MG63 (cell line): ENCODE results near the gene HLA-E. TPM values are rescaled to one million over a fixed set of nuclear protein-coding genes. Genes with fewer than 3 reads are reported as not detected.

Experiments
- DNase-seq: peaks from one replicate; pipeline ENCODE4 v3.0.0-alpha.2; 2020
- H3K27me3 ChIP-seq: fragments of 250-450 bp; sonication (Bioruptor Pico); 2 replicates; pipeline ENCODE4 v1.5.1; 2020; ENCODE audit warnings: mild to moderate bottlenecking, moderate library complexity
- H3K36me3 ChIP-seq: fragments of 250-450 bp; sonication (Bioruptor Pico); 2 replicates; pipeline ENCODE4 v1.5.1; 2020; ENCODE audit warnings: mild to moderate bottlenecking, moderate library complexity
- H3K4me3 ChIP-seq: fragments of 250-450 bp; sonication (Bioruptor Pico); 2 replicates; pipeline ENCODE4 v1.5.1; 2020; ENCODE audit warnings: mild to moderate bottlenecking, moderate library complexity
- H3K9me3 ChIP-seq: fragments of 250-450 bp; sonication (Bioruptor Pico); 2 replicates; pipeline ENCODE4 v1.5.1; 2020; ENCODE audit warnings: mild to moderate bottlenecking, moderate library complexity
- total RNA-seq: library from RNA; depleted of rRNA; stranded (reverse); fragments of >200 nt; shearing (Covaris generic); gene quantifications from 2 replicates; pipeline ENCODE4 v1.2.3, GENCODE V29; 2014; ENCODE audit warnings: low replicate concordance; rRNA removed

HLA-E gene
- total RNA-seq, result 25.6 and 28.9 TPM in 2 replicates

GRCh38 chr6:30489081-30490025 lies at the start of gene HLA-E:
HLA-E (plus strand) TSS chr6:30489509; CDS start chr6:30489532, 23 bp downstream.
- no peaks in the 10 kb centered on the region for H3K36me3 ChIP-seq
- H3K9me3 ChIP-seq, result no peaks in the 10 kb centered on the region
- no peaks in the 10 kb centered on the region for H3K27me3 ChIP-seq
- H3K4me3 ChIP-seq, result peak within 1 kb of the TSS; percentile 59
- peak; percentile 75 for DNase-seq

DNA sequence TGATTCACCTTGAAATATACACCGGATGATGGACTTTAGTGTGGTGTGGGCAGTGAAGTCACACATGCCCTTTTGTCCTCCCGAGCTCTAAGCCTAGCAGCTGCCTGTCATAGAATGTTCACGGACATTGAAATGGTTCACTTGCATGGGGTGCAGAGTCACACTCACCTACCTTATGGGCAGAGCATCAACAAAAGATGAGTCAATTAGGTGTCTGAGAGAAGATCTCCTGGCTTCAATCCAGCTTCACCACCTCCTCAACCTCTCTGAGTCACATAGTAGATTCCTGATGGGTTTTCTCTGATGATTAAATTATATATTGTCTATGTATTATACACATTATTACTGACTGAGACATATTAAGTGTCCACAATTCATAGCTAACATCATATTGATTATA lies 48.1 kb upstream of the HLA-E start:
- peaks cover 22% of the 10 kb centered on the region for H3K27me3 ChIP-seq
- no peaks in the 10 kb centered on the region for H3K36me3 ChIP-seq
- DNase-seq, result no peak
- no peaks in the 10 kb centered on the region for H3K9me3 ChIP-seq
- no peak overlapping the region for H3K4me3 ChIP-seq

DNA sequence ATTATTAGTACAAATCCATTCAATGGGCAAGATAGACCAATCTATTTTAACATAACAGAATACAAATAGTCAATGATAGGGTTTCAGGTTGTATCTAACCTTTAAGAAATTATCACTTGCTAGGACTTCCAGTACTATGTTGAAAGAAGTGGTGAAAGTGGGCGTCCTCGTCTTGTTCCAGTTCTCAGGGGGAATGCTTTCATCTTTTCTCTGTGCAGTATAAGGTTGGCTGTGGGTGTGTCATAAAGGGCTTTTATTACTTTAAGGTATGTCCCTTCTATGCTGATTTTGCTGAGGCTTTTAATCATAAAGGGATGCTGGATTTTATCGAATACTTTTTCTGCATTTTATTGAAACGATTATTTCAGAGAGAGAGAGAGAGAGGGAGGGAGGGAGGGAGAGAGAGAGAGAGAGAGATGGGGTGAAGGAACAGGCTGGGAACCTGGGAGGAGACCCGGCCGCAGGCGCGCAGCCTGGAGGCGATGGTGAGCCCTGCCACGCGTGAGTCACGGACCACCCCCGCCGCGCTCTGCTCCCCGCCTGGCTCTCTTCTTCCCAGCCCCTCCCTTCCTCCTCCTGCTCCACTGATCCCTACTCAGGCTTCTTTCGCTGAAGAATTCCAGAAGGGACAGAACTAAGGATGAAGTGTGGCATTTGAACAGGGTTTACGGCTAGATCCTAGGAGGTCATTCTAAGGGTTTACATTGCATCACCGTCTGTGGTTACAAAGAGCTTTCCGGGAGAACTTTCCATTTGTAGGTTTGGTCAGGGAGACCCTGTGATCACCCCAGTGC lies 45.5 kb upstream of the HLA-E start:
- DNase-seq, result peak; percentile 54
- Histone ChIP-seq H3K36me3 (no peaks in the 10 kb centered on the region), H3K27me3 (peaks cover 22% of the 10 kb centered on the region), H3K4me3 (no peak overlapping the region), H3K9me3 (no peaks in the 10 kb centered on the region)

GRCh38 chr6:30444451-30444742 lies 44.9 kb upstream of the HLA-E start:
- no peak overlapping the region for H3K4me3 ChIP-seq
- DNase-seq, result no peak
- no peaks in the 10 kb centered on the region for H3K9me3 ChIP-seq
- peaks cover 20% of the 10 kb centered on the region for H3K27me3 ChIP-seq
- H3K36me3 ChIP-seq, result no peaks in the 10 kb centered on the region

DNA sequence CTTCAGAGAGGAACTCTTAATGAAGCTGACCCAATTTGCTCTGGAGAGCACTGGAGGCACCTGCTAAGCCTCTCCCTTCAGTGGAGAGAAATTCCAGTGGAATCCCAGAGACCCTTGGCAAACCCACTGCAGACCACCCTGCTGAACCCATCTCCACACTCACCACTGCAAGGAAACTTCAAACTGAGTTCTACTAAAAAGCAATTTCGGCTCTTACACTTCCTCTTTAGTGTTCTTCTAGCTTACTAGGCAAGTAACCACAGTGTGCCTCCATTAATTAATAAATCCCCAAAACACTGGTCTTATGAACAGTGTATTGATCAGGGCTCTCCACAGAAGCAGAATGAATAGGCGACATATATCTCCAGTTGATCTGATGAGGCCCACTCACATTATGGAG lies 43.0 kb upstream of the HLA-E start:
- Histone ChIP-seq H3K9me3 (no peaks in the 10 kb centered on the region), H3K4me3 (no peak overlapping the region), H3K36me3 (no peaks in the 10 kb centered on the region), H3K27me3 (peaks cover 28% of the 10 kb centered on the region)
- no peak for DNase-seq

- H3K4me3 ChIP-seq, result no peak overlapping the region
- H3K27me3 ChIP-seq, result peaks cover 33% of the 10 kb centered on the region
Observed at GRCh38 chr6:30447237-30447636, 42.1 kb upstream of the HLA-E start.

GRCh38 chr6:30450548-30450908 lies 38.8 kb upstream of the HLA-E start:
- no peaks in the 10 kb centered on the region for H3K9me3 ChIP-seq
- no peaks in the 10 kb centered on the region for H3K36me3 ChIP-seq
- peaks cover 18% of the 10 kb centered on the region for H3K27me3 ChIP-seq
- no peak overlapping the region for H3K4me3 ChIP-seq
- DNase-seq, result no peak

More at GRCh38 chr6:30447237-30447636, 42.1 kb upstream of the HLA-E start:
- H3K9me3 ChIP-seq, result no peaks in the 10 kb centered on the region
- DNase-seq, result no peak
- H3K36me3 ChIP-seq, result no peaks in the 10 kb centered on the region

DNA sequence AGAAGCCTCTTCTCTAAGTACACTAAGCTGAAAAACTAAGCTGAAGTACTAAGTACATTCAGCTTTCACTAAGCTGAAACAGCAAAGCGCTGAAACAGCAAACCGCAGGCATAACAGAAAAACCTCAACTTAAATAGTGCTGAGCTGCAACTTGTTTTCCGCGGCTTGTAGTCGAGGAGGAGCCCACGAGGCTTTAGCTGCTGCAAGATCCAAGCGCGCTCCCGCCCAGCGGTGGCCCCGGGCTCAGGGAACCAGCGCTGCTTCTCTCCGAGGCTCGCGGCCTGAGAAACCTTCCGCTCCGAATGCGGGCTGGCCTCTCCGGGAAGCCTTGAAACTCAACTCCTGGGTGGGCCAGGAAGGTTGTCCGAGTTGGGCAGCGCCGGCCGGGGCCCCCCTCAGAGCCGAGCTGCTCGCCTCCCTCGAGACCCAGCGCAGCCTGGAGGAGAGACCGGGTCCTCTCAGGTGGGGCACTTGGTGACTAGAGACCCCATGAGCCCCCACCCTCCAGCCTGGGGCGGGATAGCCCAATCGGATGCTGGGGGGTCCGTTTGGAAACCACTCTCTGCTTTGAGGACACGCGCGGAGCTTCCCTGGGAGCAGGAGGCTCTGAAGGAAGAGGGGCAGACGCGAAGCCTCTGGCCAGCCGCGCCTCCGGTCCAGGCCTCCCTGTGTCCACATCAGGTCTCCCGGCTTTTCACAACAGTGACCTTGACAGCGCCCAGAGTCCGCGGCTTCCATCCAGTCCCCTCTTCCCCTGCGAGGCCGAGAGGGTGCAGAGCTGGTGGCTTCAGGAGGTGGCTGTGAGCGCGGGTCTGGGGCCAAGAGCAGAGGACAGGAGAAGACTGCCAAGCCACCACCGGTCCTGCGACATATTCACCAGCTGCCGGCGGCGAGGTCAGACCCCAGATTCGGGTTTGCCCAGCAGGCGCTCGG lies 38.1 kb upstream of the HLA-E start:
- Histone ChIP-seq H3K4me3 (no peak overlapping the region), H3K27me3 (peaks cover 18% of the 10 kb centered on the region), H3K36me3 (no peaks in the 10 kb centered on the region), H3K9me3 (no peaks in the 10 kb centered on the region)
- DNase-seq, result peak; percentile 11

GRCh38 chr6:30452736-30453507 lies 36.4 kb upstream of the HLA-E start:
- Histone ChIP-seq H3K36me3 (no peaks in the 10 kb centered on the region), H3K4me3 (no peak overlapping the region), H3K9me3 (no peaks in the 10 kb centered on the region), H3K27me3 (peaks cover 18% of the 10 kb centered on the region)
- no peak for DNase-seq

DNA sequence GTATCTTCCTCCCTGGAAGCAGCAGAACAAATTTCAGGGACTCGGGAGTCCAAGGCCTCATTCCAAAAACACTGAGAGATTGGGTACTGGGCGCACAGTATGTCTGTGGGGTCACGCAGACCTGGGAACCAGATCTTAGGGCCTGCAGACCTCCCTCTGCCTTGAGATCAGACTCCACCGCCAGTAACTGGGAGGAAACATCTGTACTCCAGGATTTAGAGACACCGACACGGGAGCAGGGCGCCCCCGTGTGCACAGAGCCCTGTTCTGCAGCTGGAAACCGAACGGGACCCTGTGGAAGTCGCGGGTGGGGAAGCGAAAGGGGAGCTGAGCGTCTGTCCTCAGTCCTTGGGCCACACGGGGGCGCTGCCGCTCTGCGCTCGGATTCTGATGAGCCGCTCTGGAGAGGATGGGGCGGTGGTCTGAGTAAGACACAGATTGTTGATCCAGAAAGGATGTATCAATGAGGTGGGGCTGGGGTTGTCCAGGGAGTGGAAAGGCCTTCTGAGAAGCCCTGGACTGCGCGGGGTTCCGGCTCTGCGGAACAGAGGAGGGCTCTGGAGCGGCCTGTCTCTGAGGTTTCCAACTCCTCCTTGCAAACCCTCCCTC lies 35.7 kb upstream of the HLA-E start:
- peak; percentile 73 for DNase-seq
- H3K27me3 ChIP-seq, result peaks cover 18% of the 10 kb centered on the region
- H3K4me3 ChIP-seq, result no peak overlapping the region

GRCh38 chr6:30459145-30459544 lies 30.2 kb upstream of the HLA-E start:
- no peaks in the 10 kb centered on the region for H3K36me3 ChIP-seq
- peaks cover 9% of the 10 kb centered on the region for H3K27me3 ChIP-seq
- peaks cover 3% of the 10 kb centered on the region; the same call in 1 of the 2 replicates for H3K9me3 ChIP-seq
- no peak overlapping the region for H3K4me3 ChIP-seq
- no peak for DNase-seq

More for the DNA sequence above, 35.7 kb upstream of the HLA-E start:
- Histone ChIP-seq H3K9me3 (no peaks in the 10 kb centered on the region), H3K36me3 (no peaks in the 10 kb centered on the region)

DNA sequence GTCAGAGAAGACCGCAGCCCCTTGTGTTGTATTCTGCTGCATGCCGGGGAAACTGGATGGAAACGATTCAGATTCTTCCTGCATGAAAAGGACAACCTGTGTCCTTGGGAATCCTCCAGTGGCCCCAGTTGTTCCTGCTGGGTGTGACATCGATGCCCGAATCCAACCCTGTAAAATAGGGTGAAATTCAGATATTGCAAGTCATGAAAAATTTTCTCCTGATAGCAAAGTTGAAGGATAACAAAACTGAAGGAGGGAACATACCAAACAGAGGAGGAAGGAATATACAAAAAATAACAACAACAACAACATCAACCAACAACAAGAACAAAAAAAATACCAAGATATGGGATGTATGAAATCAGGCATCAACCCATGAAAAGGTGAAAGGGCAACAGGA lies 28.3 kb upstream of the HLA-E start:
- no peak overlapping the region for H3K4me3 ChIP-seq
- peaks cover 22% of the 10 kb centered on the region for H3K27me3 ChIP-seq
- peaks cover 3% of the 10 kb centered on the region; the same call in 1 of the 2 replicates for H3K9me3 ChIP-seq
- no peaks in the 10 kb centered on the region for H3K36me3 ChIP-seq
- no peak for DNase-seq

DNA sequence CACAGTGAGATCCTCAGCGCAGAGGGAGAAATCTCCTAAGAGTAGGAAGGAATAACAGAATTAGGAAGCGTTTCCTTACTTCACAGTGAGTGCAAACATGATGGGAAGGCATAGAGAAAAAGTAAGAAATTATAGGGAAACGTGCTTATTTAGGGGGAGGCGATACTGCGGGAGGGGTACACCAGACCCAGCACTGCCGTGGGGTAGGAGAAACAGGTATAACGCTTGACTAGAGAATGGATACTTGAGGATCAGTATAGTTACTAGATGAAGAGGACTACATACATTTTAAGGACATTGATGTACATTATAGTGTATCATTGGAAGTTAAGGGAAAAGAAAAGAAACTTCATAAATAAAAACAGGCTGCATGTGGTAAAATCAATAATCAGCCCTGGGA lies 26.8 kb upstream of the HLA-E start:
- Histone ChIP-seq H3K36me3 (no peaks in the 10 kb centered on the region), H3K27me3 (peaks cover 33% of the 10 kb centered on the region), H3K9me3 (peaks cover 3% of the 10 kb centered on the region; the same call in 1 of the 2 replicates), H3K4me3 (no peak overlapping the region)
- no peak for DNase-seq

DNA sequence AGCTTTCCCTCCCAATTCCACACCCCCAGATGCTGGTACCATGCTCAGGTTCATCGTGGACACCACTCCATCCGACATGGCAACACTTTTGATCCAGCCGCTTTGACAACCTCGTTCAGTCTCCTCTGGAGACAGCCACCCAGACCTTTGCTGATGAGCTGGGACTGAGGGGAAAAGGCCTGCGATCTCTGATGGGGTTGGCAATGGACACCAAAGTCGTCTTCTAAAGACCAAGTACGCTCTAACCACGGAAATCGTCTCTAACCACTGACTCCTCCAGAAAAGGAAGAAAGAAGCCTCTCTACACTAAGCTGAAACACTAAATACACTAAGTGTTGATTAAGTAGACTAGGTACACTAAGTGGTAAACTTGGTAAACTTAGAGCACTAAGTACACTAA lies 26.1 kb upstream of the HLA-E start:
- DNase-seq, result no peak
- peaks cover 35% of the 10 kb centered on the region for H3K27me3 ChIP-seq

More for the DNA sequence above, 26.1 kb upstream of the HLA-E start:
- H3K36me3 ChIP-seq, result no peaks in the 10 kb centered on the region
- H3K4me3 ChIP-seq, result no peak overlapping the region
- peaks cover 3% of the 10 kb centered on the region; the same call in 1 of the 2 replicates for H3K9me3 ChIP-seq
